Measurements from ENCODE around the gene INPP5D. TPM values are rescaled to one million over a fixed set of nuclear protein-coding genes. Genes with fewer than 3 reads are reported as not detected.
"Not testable (repeated sequence)": the region's sequence is repeated elsewhere in the genome, so short reads cannot be mapped to it uniquely, and the experiment has no call there.

Gene INPP5D
- total RNA-seq, 1 donor from 2014 or later: 1.6 TPM

- DNase-seq (ENCODE audit: low spot score in 2 of 2) (no peak), FAIRE-seq (no peak)
These were observed 8.6 kb upstream of the INPP5D start for GRCh38 chr2:233051241-233052149.

GRCh38 chr2:233052517-233052916, 7.6 kb upstream of the INPP5D start:
- not testable (repeated sequence) for FAIRE-seq; DNase-seq (ENCODE audit: low spot score in 2 of 2)

GRCh38 chr2:233053928-233054784, 6.0 kb upstream of the INPP5D start:
- DNase-seq (ENCODE audit: low spot score in 2 of 2) (peak; percentile 66 to 70), FAIRE-seq (no peak)

GRCh38 chr2:233055362-233055761, 4.8 kb upstream of the INPP5D start:
- FAIRE-seq (no peak), DNase-seq (ENCODE audit: low spot score in 2 of 2) (no peak)

GRCh38 chr2:233056961-233057605, 3.1 kb upstream of the INPP5D start:
- no peak for FAIRE-seq
- DNase-seq (ENCODE audit: low spot score in 2 of 2): no peak

GRCh38 chr2:233058717-233059546, 1.2 kb upstream of the INPP5D start:
- FAIRE-seq (no peak), DNase-seq (ENCODE audit: low spot score in 2 of 2) (no peak)

GRCh38 chr2:233059547-233059796, 670 bp upstream of the INPP5D start:
- DNase-seq (ENCODE audit: low spot score in 2 of 2) (no peak), FAIRE-seq (no peak)

GRCh38 chr2:233060501-233060979, 398 bp downstream of the INPP5D start:
- no peak for FAIRE-seq
- DNase-seq (ENCODE audit: low spot score in 2 of 2): no peak

- DNase-seq (ENCODE audit: low spot score in 2 of 2) (no peak), FAIRE-seq (no peak)
These were observed 943 bp downstream of the INPP5D start for GRCh38 chr2:233060980-233061590.

GRCh38 chr2:233061591-233062450, 1.7 kb downstream of the INPP5D start:
- FAIRE-seq: no peak
- DNase-seq (ENCODE audit: low spot score in 2 of 2): no peak

- DNase-seq (ENCODE audit: low spot score in 2 of 2): no peak
These were observed 2.3 kb downstream of the INPP5D start for GRCh38 chr2:233062451-233062850.

GRCh38 chr2:233062946-233063268, 2.8 kb downstream of the INPP5D start:
- no peak for DNase-seq (ENCODE audit: low spot score in 2 of 2)
- FAIRE-seq: no peak

More at GRCh38 chr2:233062451-233062850, 2.3 kb downstream of the INPP5D start:
- no peak for FAIRE-seq

- no peak for FAIRE-seq
- no peak for DNase-seq (ENCODE audit: low spot score in 2 of 2)
These were observed 3.3 kb downstream of the INPP5D start for GRCh38 chr2:233063269-233063975.

GRCh38 chr2:233063976-233064411, 3.9 kb downstream of the INPP5D start:
- no peak for DNase-seq (ENCODE audit: low spot score in 2 of 2)

GRCh38 chr2:233064530-233065199, 4.5 kb downstream of the INPP5D start:
- DNase-seq (ENCODE audit: low spot score in 2 of 2) (no peak), FAIRE-seq (no peak)

More at GRCh38 chr2:233063976-233064411, 3.9 kb downstream of the INPP5D start:
- FAIRE-seq: no peak

- not testable (repeated sequence) for FAIRE-seq
These were observed 5.1 kb downstream of the INPP5D start for GRCh38 chr2:233065200-233065589.

GRCh38 chr2:233065954-233066470, 5.9 kb downstream of the INPP5D start:
- no peak for FAIRE-seq
- DNase-seq (ENCODE audit: low spot score in 2 of 2): no peak

More at GRCh38 chr2:233065200-233065589, 5.1 kb downstream of the INPP5D start:
- not testable (repeated sequence) for DNase-seq (ENCODE audit: low spot score in 2 of 2)
